Fibroblast of lung (primary cell): Measurements from ENCODE around the gene SMIM45.

ENCODE experiments used
- DNase-seq, 2 donors: peaks; one replicate each; pipeline versions ENCODE4 v3.0.0 to v3.0.0-alpha.2; 2010; ENCODE audit warnings: low read depth in 2 of 2
- H2AFZ ChIP-seq: 2 replicates; pipeline ENCODE4 v1.5.1; 2012; ENCODE audit warnings: low read length, control low read depth, inconsistent platforms
- H3K27ac ChIP-seq: 2 replicates; pipeline ENCODE4 v1.5.1; 2011; ENCODE audit warnings: low read length, control low read depth; ENCODE audit not compliant: insufficient read depth
- H3K27me3 ChIP-seq: 2 replicates; pipeline ENCODE4 v1.5.1; 2011; ENCODE audit warnings: mild to moderate bottlenecking, low read length; ENCODE audit not compliant: control insufficient read depth, insufficient read depth
- H3K36me3 ChIP-seq: 2 replicates; pipeline ENCODE4 v1.5.1; 2011; ENCODE audit warnings: low read length; ENCODE audit not compliant: control insufficient read depth, insufficient read depth
- H3K4me1 ChIP-seq: 2 replicates; pipeline ENCODE4 v1.5.1; 2011; ENCODE audit warnings: low read length; ENCODE audit not compliant: control insufficient read depth, insufficient read depth; ENCODE audit errors: extremely low read depth
- H3K4me2 ChIP-seq: 2 replicates; pipeline ENCODE4 v1.5.1; 2011; ENCODE audit warnings: low read length, control low read depth; ENCODE audit not compliant: insufficient read depth; ENCODE audit errors: extremely low read depth
- H3K4me3 ChIP-seq, 4 experiments: fragments of 200-600 bp in 1 of 4; sonication (generic) in 1 of 4; replicated peaks in 1 of 4; 2 replicates each; pipeline ENCODE4 v1.5.1; 2011 to 2016; ENCODE audit warnings: low read length in 4 of 4, low read depth in 3 of 4, mild to moderate bottlenecking in 3 of 4, control low read depth in 2 of 4, inconsistent platforms in 1 of 4, mixed read lengths in 1 of 4; ENCODE audit not compliant: insufficient read depth in 1 of 4; ENCODE audit errors: control extremely low read depth in 1 of 4
- H3K79me2 ChIP-seq: 2 replicates; pipeline ENCODE4 v1.5.1; 2012; ENCODE audit warnings: mild to moderate bottlenecking, low read length, inconsistent platforms; ENCODE audit not compliant: control insufficient read depth, insufficient read depth
- H3K9ac ChIP-seq: 2 replicates; pipeline ENCODE4 v1.5.1; 2011; ENCODE audit warnings: mild to moderate bottlenecking, low read length, control low read depth; ENCODE audit not compliant: insufficient read depth
- H3K9me3 ChIP-seq: 2 replicates; pipeline ENCODE4 v1.5.1; 2012; ENCODE audit warnings: low read depth, low read length; ENCODE audit not compliant: control insufficient read depth, insufficient read depth
- H4K20me1 ChIP-seq: 2 replicates; pipeline ENCODE4 v1.5.1; 2011; ENCODE audit warnings: low read length; ENCODE audit not compliant: control insufficient read depth, insufficient read depth; ENCODE audit errors: extremely low read depth
- CTCF ChIP-seq, 2 donors: IDR thresholded peaks in 1 of 2; conservative IDR thresholded peaks in 1 of 2; 1 replicate in 1 of 2; 2 replicates in 1 of 2; pipeline ENCODE4 v1.5.1; 2011 to 2012; ENCODE audit warnings: low read length in 2 of 2, control low read depth in 1 of 2, inconsistent platforms in 1 of 2, low read depth in 1 of 2, mild to moderate bottlenecking in 1 of 2
- EZH2 ChIP-seq: IDR thresholded peaks from 2 replicates; pipeline ENCODE4 v1.5.1; 2012; ENCODE audit warnings: low read length, control low read depth, mild to moderate bottlenecking; ENCODE audit errors: missing control alignments

Gene SMIM45

DNA sequence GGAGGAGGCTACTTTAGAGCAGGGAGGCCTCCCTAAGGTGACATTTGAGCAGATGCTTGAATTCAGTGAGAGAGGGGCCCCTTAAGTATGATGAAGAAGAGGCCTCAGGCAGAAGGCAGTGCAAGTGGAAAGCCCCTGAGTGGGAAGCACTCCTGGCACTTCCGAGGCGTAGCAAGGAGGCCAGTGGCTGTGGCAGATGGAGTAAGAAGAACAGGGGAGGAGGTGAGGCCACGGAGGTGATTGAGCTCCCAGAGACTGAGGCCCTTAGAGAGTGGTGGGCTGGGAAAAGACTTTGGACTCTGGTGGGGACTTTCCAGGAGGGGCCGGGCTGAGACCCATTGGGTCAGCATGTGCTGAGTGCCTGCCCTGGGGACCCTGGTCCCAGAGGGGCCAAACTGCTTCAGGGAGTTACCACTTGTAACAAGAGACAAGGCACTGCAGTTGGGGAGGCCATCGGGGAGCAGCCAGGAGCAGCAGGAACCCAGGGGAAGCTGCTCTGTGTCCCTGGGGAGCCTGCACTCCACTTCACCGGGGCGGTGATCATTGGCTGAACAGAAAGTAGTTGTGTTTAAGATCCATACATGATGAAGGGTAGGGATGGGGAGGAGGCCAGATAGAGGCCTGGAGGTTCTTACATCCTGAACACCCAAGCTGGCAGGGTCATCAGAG lies 2.5 kb upstream of the SMIM45 start:
- Histone ChIP-seq H4K20me1 (no peaks in the 10 kb centered on the region), H3K36me3 (no peaks in the 10 kb centered on the region), H3K9me3 (no peaks in the 10 kb centered on the region), H3K4me2 (no peak overlapping the region), H3K4me3 (no peak overlapping the region), H3K9ac (no peak overlapping the region), H3K27ac (no peak overlapping the region), H3K4me1 (peaks cover 7% of the 10 kb centered on the region), H3K79me2 (peaks cover 9% of the 10 kb centered on the region), H2AFZ (no peak overlapping the region), H3K27me3 (no peaks in the 10 kb centered on the region)
- no peak for TF ChIP-seq EZH2
- no peak for TF ChIP-seq CTCF (conservative IDR thresholded peaks at IDR 0.05 in 1 of 2, IDR thresholded peaks at IDR 0.05 in 1 of 2; ENCODE audit: low read depth in 1 of 2, low read length in 2 of 2)
- DNase-seq, result no peak

- Histone ChIP-seq H3K9ac (no peak overlapping the region), H3K4me1 (no peaks in the 10 kb centered on the region), H3K27me3 (no peaks in the 10 kb centered on the region), H3K79me2 (no peaks in the 10 kb centered on the region), H3K27ac (no peak overlapping the region), H3K36me3 (no peaks in the 10 kb centered on the region), H4K20me1 (no peaks in the 10 kb centered on the region), H2AFZ (no peak overlapping the region), H3K4me2 (no peak overlapping the region), H3K4me3 (no peak overlapping the region), H3K9me3 (no peaks in the 10 kb centered on the region)
- no peak for TF ChIP-seq CTCF (conservative IDR thresholded peaks at IDR 0.05 in 1 of 2, IDR thresholded peaks at IDR 0.05 in 1 of 2; ENCODE audit: low read depth in 1 of 2, low read length in 2 of 2)
- no peak for TF ChIP-seq EZH2
- no peak for DNase-seq
Observed at GRCh38 chr22:41952713-41953112, 763 bp downstream of the SMIM45 start.

DNA sequence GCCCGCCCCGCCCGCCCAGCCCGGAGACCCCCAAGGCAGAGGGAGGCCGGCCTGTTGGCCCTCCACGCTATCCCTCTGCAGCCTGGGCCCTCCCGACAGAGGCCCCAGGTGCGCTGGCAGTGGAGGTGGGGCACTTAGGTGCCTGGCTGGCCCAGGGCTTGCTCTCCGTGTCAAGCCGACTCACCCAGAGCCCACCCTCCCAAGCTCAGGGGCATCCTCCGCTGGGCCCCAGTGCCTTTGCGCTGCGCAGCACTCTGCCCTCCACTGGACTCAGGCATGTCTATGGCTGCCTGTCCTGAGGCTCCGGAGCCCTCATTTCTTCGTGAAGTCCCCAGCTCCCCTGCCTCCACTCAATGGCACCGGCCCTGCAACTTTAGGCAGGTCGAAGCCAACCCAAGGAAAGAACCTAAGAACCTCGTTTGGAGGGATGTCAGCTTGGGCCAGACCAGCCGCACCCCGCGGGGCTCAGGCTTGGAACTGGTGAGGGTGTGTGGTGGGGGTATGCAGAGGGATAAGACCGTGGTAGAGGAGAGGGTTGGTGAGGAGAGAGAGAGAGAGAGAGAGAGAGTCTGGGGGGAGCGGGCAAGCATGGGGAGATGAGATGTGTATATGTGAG lies 6.1 kb downstream of the SMIM45 start:
- H3K4me3 ChIP-seq, result no peak overlapping the region
- DNase-seq, result no peak
- no peaks in the 10 kb centered on the region for H3K36me3 ChIP-seq
- no peaks in the 10 kb centered on the region for H3K27me3 ChIP-seq
- H3K9me3 ChIP-seq, result no peaks in the 10 kb centered on the region
- H3K27ac ChIP-seq, result no peak overlapping the region
- no peak overlapping the region for H3K4me2 ChIP-seq
- no peak overlapping the region for H3K9ac ChIP-seq
- TF ChIP-seq EZH2, result no peak
- no peak for TF ChIP-seq CTCF (conservative IDR thresholded peaks at IDR 0.05 in 1 of 2, IDR thresholded peaks at IDR 0.05 in 1 of 2; ENCODE audit: low read depth in 1 of 2, low read length in 2 of 2)
- no peak overlapping the region for H2AFZ ChIP-seq
- H4K20me1 ChIP-seq, result no peaks in the 10 kb centered on the region
- no peaks in the 10 kb centered on the region for H3K79me2 ChIP-seq
- no peaks in the 10 kb centered on the region for H3K4me1 ChIP-seq
